HS-27A (cell line): ENCODE data around the gene ZC3H18.
A peak's percentile ranks its signal among the peaks of the same experiment; 100 is the strongest.

ENCODE experiments used
- DNase-seq: peaks from one replicate; pipeline ENCODE4 v3.0.0-alpha.2; 2012; ENCODE audit warnings: low read depth, missing footprints

The ZC3H18 gene

GRCh38 chr16:88532434-88533241, 37.6 kb upstream of the ZC3H18 start:
- no peak for DNase-seq

GRCh38 chr16:88533381-88533917, 36.8 kb upstream of the ZC3H18 start:
- DNase-seq = peak; percentile 22

- no peak for DNase-seq
These were observed 36.1 kb upstream of the ZC3H18 start for GRCh38 chr16:88533932-88534637.

GRCh38 chr16:88534638-88535190, 35.5 kb upstream of the ZC3H18 start:
- no peak for DNase-seq

- no peak for DNase-seq
These were observed 34.9 kb upstream of the ZC3H18 start for GRCh38 chr16:88535191-88535856.

- no peak for DNase-seq
These were observed 34.4 kb upstream of the ZC3H18 start for GRCh38 chr16:88535857-88536222.

GRCh38 chr16:88536510-88536909, 33.7 kb upstream of the ZC3H18 start:
- DNase-seq = no peak

- DNase-seq = no peak
These were observed 33.0 kb upstream of the ZC3H18 start for GRCh38 chr16:88536971-88537751.

- no peak for DNase-seq
These were observed 32.3 kb upstream of the ZC3H18 start for GRCh38 chr16:88537859-88538258.

- DNase-seq = no peak
These were observed 31.7 kb upstream of the ZC3H18 start for GRCh38 chr16:88538366-88539060.

- no peak for DNase-seq
These were observed 30.9 kb upstream of the ZC3H18 start for GRCh38 chr16:88539261-88539651.

GRCh38 chr16:88539652-88540345, 30.4 kb upstream of the ZC3H18 start:
- DNase-seq = no peak

- DNase-seq = no peak
These were observed 29.7 kb upstream of the ZC3H18 start for GRCh38 chr16:88540346-88540977.

GRCh38 chr16:88541831-88542616, 28.2 kb upstream of the ZC3H18 start:
- no peak for DNase-seq

- DNase-seq = no peak
These were observed 26.9 kb upstream of the ZC3H18 start for GRCh38 chr16:88543230-88543813.

- no peak for DNase-seq
These were observed 24.4 kb upstream of the ZC3H18 start for GRCh38 chr16:88545781-88546180.

- no peak for DNase-seq
These were observed 21.9 kb upstream of the ZC3H18 start for GRCh38 chr16:88548131-88548874.

GRCh38 chr16:88548985-88549384, 21.2 kb upstream of the ZC3H18 start:
- DNase-seq = no peak
